GM12801 (cell line): ENCODE results near the gene OR5F1.

Source experiments
- TF ChIP-seq, protein P1 (sequence below): IDR thresholded peaks from one replicate; pipeline ENCODE4 v1.5.1; 2011; ENCODE audit warnings: control low read depth; ENCODE audit not compliant: insufficient read length; ENCODE audit errors: extremely low read depth

OR5F1 gene

DNA sequence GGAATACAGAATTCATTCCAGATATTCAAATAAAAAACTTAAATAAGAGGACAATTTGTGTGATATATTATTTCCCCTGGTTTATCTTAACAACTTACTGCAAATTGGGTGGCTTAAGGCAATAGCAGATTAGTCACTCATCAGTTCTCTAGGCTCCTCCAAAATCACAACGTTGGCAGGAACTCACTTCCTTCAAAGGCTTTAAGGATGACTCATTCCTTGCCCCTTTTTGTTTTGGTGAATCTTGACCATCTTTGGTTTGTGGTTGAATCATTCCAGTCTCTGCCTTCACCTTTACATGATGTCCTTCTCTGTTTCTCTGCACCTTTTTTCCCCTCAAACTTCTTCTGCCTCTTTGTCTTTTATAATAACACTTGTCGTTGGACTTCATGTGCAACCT is 28.0 kb downstream of the OR5F1 start:
- TF ChIP-seq, protein P1, sequence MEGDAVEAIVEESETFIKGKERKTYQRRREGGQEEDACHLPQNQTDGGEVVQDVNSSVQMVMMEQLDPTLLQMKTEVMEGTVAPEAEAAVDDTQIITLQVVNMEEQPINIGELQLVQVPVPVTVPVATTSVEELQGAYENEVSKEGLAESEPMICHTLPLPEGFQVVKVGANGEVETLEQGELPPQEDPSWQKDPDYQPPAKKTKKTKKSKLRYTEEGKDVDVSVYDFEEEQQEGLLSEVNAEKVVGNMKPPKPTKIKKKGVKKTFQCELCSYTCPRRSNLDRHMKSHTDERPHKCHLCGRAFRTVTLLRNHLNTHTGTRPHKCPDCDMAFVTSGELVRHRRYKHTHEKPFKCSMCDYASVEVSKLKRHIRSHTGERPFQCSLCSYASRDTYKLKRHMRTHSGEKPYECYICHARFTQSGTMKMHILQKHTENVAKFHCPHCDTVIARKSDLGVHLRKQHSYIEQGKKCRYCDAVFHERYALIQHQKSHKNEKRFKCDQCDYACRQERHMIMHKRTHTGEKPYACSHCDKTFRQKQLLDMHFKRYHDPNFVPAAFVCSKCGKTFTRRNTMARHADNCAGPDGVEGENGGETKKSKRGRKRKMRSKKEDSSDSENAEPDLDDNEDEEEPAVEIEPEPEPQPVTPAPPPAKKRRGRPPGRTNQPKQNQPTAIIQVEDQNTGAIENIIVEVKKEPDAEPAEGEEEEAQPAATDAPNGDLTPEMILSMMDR, result no peak

DNA sequence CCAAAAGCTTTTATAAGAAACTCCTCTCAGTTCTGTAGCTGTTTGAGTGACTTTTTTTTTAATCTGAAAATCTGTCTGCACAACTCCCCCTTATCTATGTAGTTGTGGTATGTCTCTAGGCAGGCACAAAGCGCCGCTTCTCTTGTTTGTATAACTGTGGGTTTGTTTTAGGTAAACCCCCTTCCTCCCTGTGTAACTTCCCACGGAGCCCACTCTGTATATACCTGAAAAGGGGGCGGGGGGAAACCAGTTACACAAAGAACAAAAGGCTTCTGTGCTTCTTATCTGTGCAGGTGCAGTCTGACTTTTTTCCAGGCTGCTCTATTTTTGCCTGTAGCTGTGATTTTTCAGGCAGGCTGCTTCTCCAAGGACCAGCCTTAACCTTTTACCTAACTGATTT is 37.9 kb downstream of the OR5F1 start:
- TF ChIP-seq, protein P1, result no peak

DNA sequence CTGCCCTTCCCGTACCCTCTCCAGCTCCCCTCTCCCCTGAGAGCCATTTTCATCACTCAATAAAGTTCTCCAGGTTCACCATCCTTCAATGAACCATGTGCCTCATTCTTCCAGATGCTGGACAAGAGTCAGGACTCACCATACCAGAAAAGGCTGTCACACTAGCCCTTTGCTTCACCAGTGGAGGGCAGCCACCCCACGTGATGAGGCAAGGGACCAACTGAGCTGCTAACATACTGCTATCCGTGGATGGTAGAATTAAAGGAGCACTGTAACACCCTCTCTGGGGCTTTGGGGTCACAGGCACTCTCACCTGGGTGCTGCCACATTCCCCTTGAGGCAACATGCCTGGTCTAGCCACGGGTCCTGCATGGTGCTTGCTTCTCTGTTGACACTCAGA is 45.1 kb downstream of the OR5F1 start:
- TF ChIP-seq, protein P1, result no peak
